Gastrocnemius medialis (tissue), 4 donors: ENCODE measurements around the gene CHST15.

Experiments used
- CTCF ChIP-seq, 5 experiments: fragments of 450-650 bp in 3 of 5; fragments of 200-600 bp in 2 of 5; sonication (generic) in 2 of 5; IDR thresholded peaks in 4 of 5; conservative IDR thresholded peaks in 1 of 5; 1 replicate in 4 of 5; 2 replicates in 1 of 5; pipeline ENCODE4 v1.5.1; 2016 to 2019; ENCODE audit warnings: antibody characterized with exemption in 5 of 5, mild to moderate bottlenecking in 3 of 5, moderate library complexity in 3 of 5
- POLR2A ChIP-seq, 2 donors: fragments of 450-650 bp; IDR thresholded peaks; one replicate each; pipeline ENCODE4 v1.6.1; 2017; ENCODE audit warnings: antibody characterized with exemption in 2 of 2, mild to moderate bottlenecking in 2 of 2, moderate library complexity in 2 of 2

GRCh38 chr10:124041675-124042445 is 51.5 kb downstream of the CHST15 start:
- TF ChIP-seq POLR2A (IDR thresholded peaks at IDR 0.05) (no peak), CTCF (IDR thresholded peaks at IDR 0.05 in 4 of 5, conservative IDR thresholded peaks at IDR 0.05 in 1 of 5) (no peak)
